Endometrium (tissue), 2 donors: Measurements from ENCODE around the gene NUTF2.
"Not testable (repeated sequence)": the region's sequence is repeated elsewhere in the genome, so short reads cannot be mapped to it uniquely, and the experiment has no call there.

Experiments
- FAIRE-seq: peaks from 2 replicates; lab custom pipeline; 2012; peaks lifted over from hg19 to GRCh38; lab: Jason Lieb, UNC
- donor health status: control.
- donor health status: control.

Gene NUTF2

GRCh38 chr16:67885545-67885944 lies 38.8 kb downstream of the NUTF2 start:
- no peak for FAIRE-seq

- no peak for FAIRE-seq
Observed at GRCh38 chr16:67885976-67886375, 39.2 kb downstream of the NUTF2 start.

- no peak for FAIRE-seq
Observed at GRCh38 chr16:67886387-67886786, 39.7 kb downstream of the NUTF2 start.

GRCh38 chr16:67888331-67888730 lies 41.6 kb downstream of the NUTF2 start:
- FAIRE-seq: no peak

- no peak for FAIRE-seq
Observed at GRCh38 chr16:67892375-67892774, 45.6 kb downstream of the NUTF2 start.

GRCh38 chr16:67892899-67893742 lies 46.4 kb downstream of the NUTF2 start, which contains the start of gene PSKH1:
TSS of gene PSKH1 (plus strand) at chr16:67893254. CDS start at chr16:67908750, 15,496 bp downstream.
- FAIRE-seq: no peak

GRCh38 chr16:67893743-67894399 lies 47.1 kb downstream of the NUTF2 start:
- no peak for FAIRE-seq

- FAIRE-seq: no peak
Observed at GRCh38 chr16:67897231-67897630, 50.5 kb downstream of the NUTF2 start.

- no peak for FAIRE-seq
Observed at GRCh38 chr16:67901734-67902133, 55.0 kb downstream of the NUTF2 start.

GRCh38 chr16:67902831-67903230 lies 56.1 kb downstream of the NUTF2 start:
- no peak for FAIRE-seq

GRCh38 chr16:67907397-67908180 lies 60.9 kb downstream of the NUTF2 start:
- FAIRE-seq: no peak

- no peak for FAIRE-seq
Observed at GRCh38 chr16:67909056-67909742, 62.5 kb downstream of the NUTF2 start.

- FAIRE-seq: no peak
Observed at GRCh38 chr16:67910158-67910557, 63.4 kb downstream of the NUTF2 start.

- FAIRE-seq: no peak
Observed at GRCh38 chr16:67914758-67915495, 68.2 kb downstream of the NUTF2 start.

GRCh38 chr16:67915496-67915769 lies 68.7 kb downstream of the NUTF2 start:
- not testable (repeated sequence) for FAIRE-seq

GRCh38 chr16:67915831-67916723 lies 69.3 kb downstream of the NUTF2 start:
- FAIRE-seq: no peak

- FAIRE-seq: no peak
Observed at GRCh38 chr16:67917140-67917851, 70.6 kb downstream of the NUTF2 start.

GRCh38 chr16:67917852-67918236 lies 71.1 kb downstream of the NUTF2 start:
- no peak for FAIRE-seq

- no peak for FAIRE-seq
Observed at GRCh38 chr16:67919622-67920221, 73.0 kb downstream of the NUTF2 start.
